HG02981 (cell line): Measurements from ENCODE around the gene GNG10.
"Not testable (repeated sequence)": the region's sequence is repeated elsewhere in the genome, so short reads cannot be mapped to it uniquely, and the experiment has no call there.

Source experiments
- ATAC-seq: cut with Tn5 transposase; IDR thresholded peaks from one replicate; pipeline ENCODE4 v1.9.1; 2021; ENCODE audit warnings: mild to moderate bottlenecking, moderate library complexity; ENCODE audit not compliant: unreplicated experiment

GNG10 gene

GRCh38 chr9:111648066-111648465, 13.3 kb upstream of the GNG10 start:
- no peak for ATAC-seq

- no peak for ATAC-seq
Observed at GRCh38 chr9:111649016-111649415, 12.4 kb upstream of the GNG10 start.

DNA sequence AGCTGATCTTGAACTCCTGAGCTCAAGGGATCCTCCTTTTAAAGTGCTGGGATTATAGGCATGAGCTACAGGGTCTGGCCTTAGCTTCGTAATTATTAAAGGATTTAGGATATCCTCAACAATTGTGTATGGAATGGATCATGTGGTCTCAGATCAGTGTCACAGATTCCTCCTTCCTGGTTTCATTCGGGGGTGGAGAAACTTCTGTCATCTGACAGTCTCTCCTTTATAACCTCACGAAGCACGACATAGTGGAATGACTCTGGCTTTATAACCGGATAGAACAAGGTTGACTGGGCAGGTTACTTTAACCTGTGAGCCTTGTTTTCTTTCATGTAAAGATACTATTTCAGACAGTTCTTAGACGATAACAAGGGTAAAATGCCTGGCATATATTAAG, 4.4 kb upstream of the GNG10 start:
- no peak for ATAC-seq

- ATAC-seq: no peak
Observed at GRCh38 chr9:111658943-111659342, 2.5 kb upstream of the GNG10 start.

DNA sequence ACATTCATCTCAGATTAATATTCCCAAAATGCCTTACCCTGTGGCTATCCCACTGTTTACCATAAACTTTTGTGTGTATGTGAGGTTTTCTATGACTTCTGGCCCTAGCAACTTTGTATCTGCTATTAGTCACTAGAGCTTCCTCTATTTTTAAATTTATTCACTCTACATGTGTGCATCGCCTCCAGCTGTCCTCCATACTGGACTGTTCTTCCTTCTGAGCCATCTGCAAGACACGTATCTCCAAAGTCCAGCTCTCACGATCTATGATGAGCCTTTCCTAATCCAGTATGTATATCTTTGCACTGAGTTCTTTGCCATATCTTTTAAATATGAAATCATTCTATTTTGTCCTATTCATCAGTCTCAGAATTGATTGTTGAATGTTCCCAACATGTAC, 1.7 kb upstream of the GNG10 start:
- no peak for ATAC-seq

GRCh38 chr9:111661802-111662521, 557 bp downstream of the GNG10 start:
- peak; percentile 24 for ATAC-seq

GRCh38 chr9:111662576-111663300, 1.3 kb downstream of the GNG10 start:
- peak; percentile 2 for ATAC-seq

DNA sequence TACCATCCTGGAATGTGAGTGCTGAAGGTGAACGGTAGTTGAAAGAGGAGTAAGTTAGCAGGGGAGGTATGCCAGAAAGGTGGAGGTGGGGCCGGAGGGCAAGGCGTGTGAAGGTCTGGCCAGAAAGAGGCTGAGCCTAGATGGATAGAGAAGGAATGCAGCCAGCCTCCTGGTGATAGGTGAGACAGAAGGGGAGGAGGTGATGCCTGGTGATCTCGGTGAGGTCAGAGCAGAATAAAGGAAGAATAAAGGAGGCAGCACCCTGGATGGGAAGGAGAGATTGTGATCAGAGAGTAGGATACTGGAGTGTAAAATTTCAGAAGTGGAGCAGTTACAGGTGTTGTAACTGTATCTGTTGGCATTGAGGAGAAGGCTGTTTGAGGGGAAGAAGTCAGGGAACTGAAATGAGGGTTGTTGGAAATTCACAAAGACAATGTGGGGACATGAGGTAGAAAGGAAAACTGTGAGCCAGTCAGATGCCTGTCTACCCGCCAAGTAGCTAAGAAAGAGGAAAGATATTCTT, 2.0 kb downstream of the GNG10 start:
- ATAC-seq: no peak

GRCh38 chr9:111668026-111668573, 6.7 kb downstream of the GNG10 start:
- ATAC-seq: no peak

- not testable (repeated sequence) for ATAC-seq
Observed at GRCh38 chr9:111668601-111669000, 7.2 kb downstream of the GNG10 start.

DNA sequence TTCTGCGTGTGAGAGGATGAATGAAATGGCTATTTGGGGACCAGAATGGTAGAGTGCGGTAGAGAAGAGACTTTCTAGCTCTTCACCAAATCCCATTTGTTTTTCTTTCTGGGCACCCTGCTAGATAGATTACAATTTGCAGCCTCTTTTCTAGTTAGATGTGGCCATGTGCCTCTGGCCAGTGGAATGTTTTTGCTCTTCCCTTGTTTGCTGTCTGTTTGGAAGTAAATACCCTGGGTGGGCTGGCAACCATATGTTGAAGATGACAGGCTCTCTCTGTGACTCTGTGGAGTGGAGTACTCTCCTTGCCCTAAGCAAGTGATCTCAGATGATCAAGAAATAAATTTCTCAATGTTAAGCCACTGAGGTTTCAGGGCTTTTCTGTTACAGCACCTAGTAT, 12.9 kb downstream of the GNG10 start:
- no peak for ATAC-seq

GRCh38 chr9:111676116-111676515, 14.7 kb downstream of the GNG10 start:
- ATAC-seq: no peak

DNA sequence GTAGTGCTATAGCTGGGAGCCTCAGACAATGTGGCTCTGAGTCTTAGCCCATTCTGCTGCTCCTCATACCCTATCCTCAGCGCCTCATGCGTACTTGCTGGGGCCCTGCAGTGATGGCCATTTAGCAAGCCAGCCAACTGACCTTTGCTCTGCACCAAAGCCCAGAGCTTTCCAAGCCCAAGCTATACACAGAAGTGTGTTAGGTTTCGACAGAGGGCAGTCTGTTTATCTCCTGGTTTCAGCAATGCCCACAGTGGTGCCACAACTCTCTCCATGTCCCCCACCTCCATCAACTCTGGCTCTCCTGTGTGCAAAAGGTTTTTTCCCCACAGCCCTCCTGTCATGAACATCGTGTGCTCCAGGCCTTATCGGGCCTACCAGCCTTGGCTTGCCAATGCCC, 16.9 kb downstream of the GNG10 start:
- ATAC-seq: no peak

- ATAC-seq: no peak
Observed at GRCh38 chr9:111679199-111679598, 17.8 kb downstream of the GNG10 start.

GRCh38 chr9:111683392-111683791, 22.0 kb downstream of the GNG10 start:
- no peak for ATAC-seq

DNA sequence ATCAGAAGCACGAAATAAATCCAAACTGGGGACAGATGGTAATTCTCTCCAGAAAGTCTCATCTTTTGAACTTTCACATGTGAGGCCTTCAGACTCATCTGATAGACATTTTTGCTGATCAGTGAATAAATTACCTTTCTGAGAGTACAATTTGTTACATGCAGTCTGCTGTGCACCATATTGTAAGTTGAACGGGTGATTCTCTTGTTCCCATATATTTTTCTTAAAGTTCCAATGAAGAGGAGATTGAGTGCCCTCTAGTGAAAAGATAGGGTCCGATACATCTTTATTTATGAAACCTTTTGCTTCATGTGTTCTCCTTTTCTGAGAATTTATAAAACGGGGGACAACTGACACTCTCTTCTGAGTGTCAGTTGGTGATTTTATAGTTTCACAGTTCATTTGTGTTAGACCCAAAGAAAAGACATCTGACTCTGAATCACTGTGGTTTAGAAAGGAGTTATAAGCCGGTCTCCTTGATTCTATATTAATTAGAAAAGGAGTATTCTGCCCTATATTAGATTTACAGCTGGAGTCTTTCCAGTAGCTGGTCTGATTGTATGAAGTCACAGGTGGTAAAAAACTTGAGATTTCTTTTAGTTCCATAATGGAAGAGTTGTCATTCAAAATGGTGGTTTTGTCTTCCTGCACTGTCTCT, 30.4 kb downstream of the GNG10 start:
- no peak for ATAC-seq

DNA sequence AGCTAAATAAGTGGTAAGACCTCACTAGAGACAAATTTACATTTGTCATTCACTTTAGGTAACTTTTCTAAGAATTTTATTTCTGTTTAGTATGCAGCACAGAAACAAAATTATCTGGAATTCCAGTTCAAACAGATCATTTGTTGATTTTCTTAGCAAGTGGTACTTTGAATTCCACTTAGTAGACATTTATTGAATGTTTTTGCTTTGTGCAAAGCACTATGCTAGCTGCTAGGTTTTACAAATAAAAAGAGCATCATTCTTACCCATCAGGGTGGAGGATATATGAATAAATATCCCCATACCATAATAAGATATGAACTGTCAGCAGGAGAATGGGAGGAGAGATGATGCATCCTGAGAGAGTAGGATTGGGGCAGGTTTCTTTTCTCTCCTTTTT, 35.4 kb downstream of the GNG10 start:
- ATAC-seq: no peak

DNA sequence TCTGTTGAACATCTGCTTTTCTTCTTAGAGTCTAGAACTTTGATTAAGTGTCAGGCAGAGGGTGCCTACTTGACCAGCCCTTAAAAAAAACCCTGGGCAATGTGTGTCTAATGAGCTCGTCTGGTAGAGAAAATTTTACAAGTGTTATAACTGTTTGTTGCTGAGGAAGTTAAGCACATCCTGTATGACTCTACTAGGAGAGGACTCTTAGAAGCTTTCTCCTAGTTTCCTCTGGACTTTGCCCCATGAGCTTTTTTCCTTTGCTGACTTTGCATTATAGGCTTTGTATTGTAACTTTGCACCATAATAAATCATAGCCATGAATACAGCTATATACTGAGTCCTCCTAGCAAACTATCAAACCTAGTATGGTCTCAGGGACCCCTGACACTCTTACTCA, 39.4 kb downstream of the GNG10 start:
- no peak for ATAC-seq

DNA sequence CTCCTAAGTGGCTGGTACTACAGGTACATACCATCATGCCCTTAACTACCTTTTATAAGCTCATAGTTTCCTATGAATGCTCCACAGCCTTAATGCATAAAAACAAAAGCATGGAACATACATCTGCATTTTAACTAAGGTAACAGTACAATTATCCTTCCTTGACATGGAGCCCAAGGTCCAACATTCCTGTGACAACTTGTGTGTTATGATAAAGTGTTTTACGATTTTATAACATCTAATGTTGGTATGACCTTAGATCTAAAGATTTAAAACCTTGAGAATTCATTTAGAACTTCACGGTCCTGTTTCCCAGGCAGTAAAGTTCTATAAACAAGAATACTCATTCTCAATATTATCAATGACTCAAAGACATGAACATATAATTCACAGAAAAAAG, 43.1 kb downstream of the GNG10 start:
- ATAC-seq: no peak

DNA sequence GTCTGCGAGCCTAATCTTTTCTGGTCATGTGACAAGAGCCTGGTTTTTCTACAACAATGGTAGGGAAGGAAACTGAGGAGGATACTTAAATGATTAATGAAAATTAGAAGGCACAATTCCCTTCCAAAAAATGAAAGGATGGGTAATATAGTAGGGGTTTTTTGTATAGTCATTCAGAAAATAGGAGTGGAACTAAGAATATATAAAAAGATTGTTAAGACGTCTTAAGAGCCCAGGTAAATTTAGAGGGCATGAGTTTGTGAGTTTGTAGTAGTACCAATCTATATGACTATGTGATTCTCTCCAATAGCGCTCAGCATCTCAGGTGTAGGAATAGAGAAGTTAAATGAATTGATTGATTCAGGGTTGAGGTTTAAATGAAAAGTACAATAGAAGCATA, 50.1 kb downstream of the GNG10 start:
- ATAC-seq: no peak

- no peak for ATAC-seq
Observed at GRCh38 chr9:111712369-111712768, 51.0 kb downstream of the GNG10 start.

DNA sequence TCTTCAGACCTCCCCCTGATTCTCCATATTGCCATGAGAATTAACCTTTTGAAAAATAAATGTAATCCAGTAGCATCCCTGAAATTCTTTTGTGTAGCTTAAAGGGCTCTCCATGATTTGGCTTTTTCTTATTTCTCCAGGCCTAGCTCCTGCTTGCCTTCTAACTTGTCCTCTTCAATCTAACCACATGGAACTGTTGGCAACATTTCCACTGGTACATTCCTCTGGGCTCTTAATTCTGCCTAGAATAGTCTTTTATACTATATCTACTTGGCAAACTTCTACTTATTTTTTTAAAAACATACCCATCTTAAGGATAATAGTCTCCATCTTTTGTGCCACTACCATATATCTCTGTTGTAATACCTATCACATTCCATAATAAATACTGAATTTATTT, 54.1 kb downstream of the GNG10 start:
- ATAC-seq: no peak
